WTC11 (cell line): ENCODE measurements around the gene DHCR7. TPM values are rescaled to one million over a fixed set of nuclear protein-coding genes. Genes with fewer than 3 reads are reported as not detected.

Source experiments
- ATAC-seq: fragments of 200-7000 bp; cut with Tn5 transposase; 2 replicates; pipeline ENCODE4 v1.10.0; 2021; ENCODE audit warnings: mild to moderate bottlenecking, moderate library complexity
- CTCF ChIA-PET: fragments of 300-600 bp; sonication (Branson Sonifier 250); formaldehyde crosslinking; loops from one replicate; lab custom pipeline; 2021; ENCODE audit warnings: antibody characterized with exemption; lab: Charles Lee
- POLR2A ChIA-PET: fragments of 350-600 bp; sonication (Branson Sonifier 250); formaldehyde crosslinking; loops from one replicate; lab custom pipeline; 2021; ENCODE audit warnings: antibody characterized with exemption; lab: Charles Lee
- DNase-seq: peaks from one replicate; pipeline ENCODE4 v3.0.0; 2021; ENCODE audit warnings: low spot score
- H3K27ac Mint-ChIP-seq: 2 replicates; pipeline ENCODE4 v1.8.0; 2021; ENCODE audit warnings: mixed read lengths
- H3K27me3 Mint-ChIP-seq: 2 replicates; pipeline ENCODE4 v1.8.0; 2021; ENCODE audit warnings: low read depth, mild to moderate bottlenecking, moderate library complexity, mixed read lengths
- H3K36me3 Mint-ChIP-seq: 2 replicates; pipeline ENCODE4 v1.8.0; 2021; ENCODE audit warnings: mixed read lengths
- H3K4me1 Mint-ChIP-seq: 2 replicates; pipeline ENCODE4 v1.8.0; 2022; ENCODE audit warnings: mixed read lengths
- H3K4me3 Mint-ChIP-seq: 2 replicates; pipeline ENCODE4 v1.8.0; 2021; ENCODE audit warnings: mild to moderate bottlenecking, moderate library complexity, mixed read lengths
- H3K9me3 Mint-ChIP-seq: 2 replicates; pipeline ENCODE4 v1.8.0; 2021; ENCODE audit warnings: mixed read lengths
- CREB1 ChIP-seq: sonication (generic); formaldehyde crosslinking; IDR thresholded peaks from 2 replicates; pipeline ENCODE4 v1.8.0; 2023; ENCODE audit warnings: mild to moderate bottlenecking, missing genetic modification reagents
- FOXJ3 ChIP-seq: sonication (generic); formaldehyde crosslinking; IDR thresholded peaks from 2 replicates; pipeline ENCODE4 v1.9.0; 2021; ENCODE audit warnings: missing genetic modification reagents, mild to moderate bottlenecking, borderline replicate concordance
- GTF2I ChIP-seq: fragments of 250-450 bp; sonication (Bioruptor Pico); conservative IDR thresholded peaks from 2 replicates; pipeline ENCODE4 v1.4.0; 2021; ENCODE audit warnings: mild to moderate bottlenecking
- HMGA2 ChIP-seq: fragments of 250-450 bp; sonication (Bioruptor Pico); IDR thresholded peaks from 2 replicates; pipeline ENCODE4 v1.4.0; 2021; ENCODE audit warnings: mild to moderate bottlenecking, moderate library complexity
- IRF2 ChIP-seq: sonication (generic); formaldehyde crosslinking; IDR thresholded peaks from 2 replicates; pipeline ENCODE4 v1.8.0; 2022; ENCODE audit warnings: low read depth, missing genetic modification reagents, borderline replicate concordance
- JUN ChIP-seq: sonication (generic); formaldehyde crosslinking; IDR thresholded peaks from 2 replicates; pipeline ENCODE4 v1.8.0; 2023; ENCODE audit warnings: mild to moderate bottlenecking, missing genetic modification reagents
- NFATC4 ChIP-seq: fragments of 250-450 bp; sonication (Bioruptor Pico); IDR thresholded peaks from 2 replicates; pipeline ENCODE4 v1.9.0; 2021; ENCODE audit warnings: mild to moderate bottlenecking
- NR2C2 ChIP-seq: sonication (generic); formaldehyde crosslinking; IDR thresholded peaks from 2 replicates; pipeline ENCODE4 v1.8.0; 2022; ENCODE audit warnings: mild to moderate bottlenecking, missing genetic modification reagents
- RORB ChIP-seq: fragments of 250-450 bp; sonication (Bioruptor Pico); IDR thresholded peaks from 2 replicates; pipeline ENCODE4 v1.9.0; 2021; ENCODE audit warnings: mild to moderate bottlenecking
- TCF7 ChIP-seq: sonication (generic); formaldehyde crosslinking; IDR thresholded peaks from 2 replicates; pipeline ENCODE4 v1.8.0; 2022; ENCODE audit warnings: mild to moderate bottlenecking, low read depth, missing genetic modification reagents, moderate library complexity
- TP53 ChIP-seq: sonication (generic); formaldehyde crosslinking; IDR thresholded peaks from 2 replicates; pipeline ENCODE4 v1.8.1; 2023; ENCODE audit warnings: mild to moderate bottlenecking, missing genetic modification reagents
- ZNF263 ChIP-seq: sonication (generic); formaldehyde crosslinking; IDR thresholded peaks from 2 replicates; pipeline ENCODE4 v1.8.1; 2022; ENCODE audit warnings: low read depth, mild to moderate bottlenecking, moderate library complexity, missing genetic modification reagents
- total RNA-seq: library from RNA; stranded (reverse); gene quantifications from 3 replicates; pipeline ENCODE4 v1.2.3, GENCODE V29; 2021
- TF ChIP-seq, protein P1 (sequence below): fragments of 250-450 bp; sonication (Bioruptor Pico); IDR thresholded peaks from 2 replicates; pipeline ENCODE4 v1.8.0; 2021; ENCODE audit warnings: mild to moderate bottlenecking
- TF ChIP-seq, protein P2 (sequence below): sonication (generic); formaldehyde crosslinking; IDR thresholded peaks from 2 replicates; pipeline ENCODE4 v1.8.0; 2022; ENCODE audit warnings: mild to moderate bottlenecking, missing genetic modification reagents
- TF ChIP-seq, protein P3 (sequence below): fragments of 250-450 bp; sonication (Bioruptor Pico); conservative IDR thresholded peaks from 2 replicates; pipeline ENCODE4 v1.9.0; 2021; ENCODE audit warnings: mild to moderate bottlenecking
- TF ChIP-seq, protein P4 (sequence below): sonication (generic); formaldehyde crosslinking; IDR thresholded peaks from 2 replicates; pipeline ENCODE4 v1.8.0; 2022; ENCODE audit warnings: missing genetic modification reagents
- TF ChIP-seq, protein P5 (sequence below): sonication (generic); formaldehyde crosslinking; IDR thresholded peaks from 2 replicates; pipeline ENCODE4 v1.8.1; 2022; ENCODE audit warnings: mild to moderate bottlenecking, moderate library complexity, missing genetic modification reagents
- TF ChIP-seq, protein P6 (sequence below): sonication (generic); formaldehyde crosslinking; IDR thresholded peaks from 2 replicates; pipeline ENCODE4 v1.8.0; 2023; ENCODE audit warnings: missing genetic modification reagents
- TF ChIP-seq, protein P7 (sequence below): sonication (generic); formaldehyde crosslinking; IDR thresholded peaks from 2 replicates; pipeline ENCODE4 v1.8.1; 2022; ENCODE audit warnings: low read depth, missing genetic modification reagents, borderline replicate concordance

The DHCR7 gene
- total RNA-seq, 1 experiment from 2014 or later = 104 TPM

DNA sequence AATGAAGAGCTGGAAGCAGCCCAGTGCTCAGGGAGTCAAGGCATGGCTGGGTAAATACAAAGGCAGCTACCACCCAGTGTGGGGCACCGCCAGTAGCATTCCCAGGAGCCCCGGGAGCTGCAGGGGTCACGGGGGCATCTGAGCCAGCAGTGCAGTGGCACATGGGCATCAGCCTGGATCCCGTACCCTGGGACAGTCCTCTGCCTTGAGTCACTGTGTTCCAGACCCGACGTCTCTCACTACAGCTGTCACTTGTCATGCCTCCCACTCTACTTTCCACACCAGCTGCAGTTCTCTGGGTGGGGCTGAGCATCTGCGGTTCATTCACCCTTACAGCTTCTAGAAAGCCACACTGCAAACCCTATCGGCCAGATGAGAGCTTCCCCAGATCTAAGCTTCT, 29.6 kb downstream of the DHCR7 start (continued):
- TF ChIP-seq, protein P1, sequence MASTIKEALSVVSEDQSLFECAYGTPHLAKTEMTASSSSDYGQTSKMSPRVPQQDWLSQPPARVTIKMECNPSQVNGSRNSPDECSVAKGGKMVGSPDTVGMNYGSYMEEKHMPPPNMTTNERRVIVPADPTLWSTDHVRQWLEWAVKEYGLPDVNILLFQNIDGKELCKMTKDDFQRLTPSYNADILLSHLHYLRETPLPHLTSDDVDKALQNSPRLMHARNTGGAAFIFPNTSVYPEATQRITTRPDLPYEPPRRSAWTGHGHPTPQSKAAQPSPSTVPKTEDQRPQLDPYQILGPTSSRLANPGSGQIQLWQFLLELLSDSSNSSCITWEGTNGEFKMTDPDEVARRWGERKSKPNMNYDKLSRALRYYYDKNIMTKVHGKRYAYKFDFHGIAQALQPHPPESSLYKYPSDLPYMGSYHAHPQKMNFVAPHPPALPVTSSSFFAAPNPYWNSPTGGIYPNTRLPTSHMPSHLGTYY (CRISPR knock-in tag) = no peak
- TF ChIP-seq, protein P2, sequence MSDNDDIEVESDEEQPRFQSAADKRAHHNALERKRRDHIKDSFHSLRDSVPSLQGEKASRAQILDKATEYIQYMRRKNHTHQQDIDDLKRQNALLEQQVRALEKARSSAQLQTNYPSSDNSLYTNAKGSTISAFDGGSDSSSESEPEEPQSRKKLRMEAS = no peak
- TF ChIP-seq NFATC4 (CRISPR knock-in tag) = no peak
- TF ChIP-seq, protein P3, sequence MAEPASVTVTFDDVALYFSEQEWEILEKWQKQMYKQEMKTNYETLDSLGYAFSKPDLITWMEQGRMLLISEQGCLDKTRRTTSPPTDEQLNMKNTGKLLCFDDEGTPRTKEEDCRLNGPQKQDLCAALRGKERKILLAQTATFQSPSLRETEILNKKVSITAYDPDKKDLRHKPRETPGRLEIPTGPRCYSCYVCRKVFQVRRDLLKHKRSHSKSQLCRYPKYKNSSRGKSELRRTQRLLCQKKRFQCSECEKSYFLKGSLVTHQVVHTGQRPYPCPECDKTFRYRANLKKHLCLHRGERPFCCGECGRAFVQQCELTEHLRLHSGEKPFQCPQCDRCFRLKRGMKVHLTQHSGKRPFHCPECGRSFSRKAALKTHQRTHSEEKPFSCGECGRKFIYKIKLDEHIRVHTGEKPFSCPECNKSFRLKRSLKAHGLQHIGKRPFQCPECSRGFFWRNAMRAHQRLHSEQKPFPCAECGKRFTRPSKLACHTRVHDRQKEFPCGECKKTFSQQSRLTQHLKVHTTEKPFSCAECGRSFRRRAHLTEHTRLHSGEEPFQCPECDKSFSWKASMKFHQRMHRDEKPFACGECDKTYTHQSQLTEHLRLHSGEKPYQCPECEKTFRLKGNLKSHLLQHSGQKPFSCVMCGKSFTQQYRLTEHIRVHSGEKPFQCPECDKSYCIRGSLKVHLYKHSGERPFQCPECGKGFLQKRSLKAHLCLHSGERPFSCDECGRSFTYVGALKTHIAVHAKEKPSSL (CRISPR knock-in tag) = no peak
- TF ChIP-seq, all 79 proteins: peak for 0

DNA sequence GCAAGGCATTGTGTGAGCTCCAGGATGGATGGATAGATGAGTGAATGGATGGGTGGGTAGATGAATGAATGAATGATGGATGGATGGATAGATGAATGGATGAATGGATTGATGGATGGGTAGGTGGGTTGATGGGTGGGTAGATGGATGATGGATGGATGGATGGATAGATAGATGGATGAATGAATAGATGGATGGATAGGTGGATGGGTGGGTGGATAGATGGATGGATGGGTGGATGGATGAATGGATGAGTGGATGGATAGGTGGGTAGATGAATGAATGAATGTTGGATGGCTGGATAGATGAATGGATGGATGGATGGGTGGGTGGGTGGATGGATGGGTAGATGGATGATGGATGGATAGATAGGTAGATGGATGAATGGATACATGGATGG, 33.5 kb downstream of the DHCR7 start:
- Mint-ChIP-seq H3K36me3 (no peaks in the 10 kb centered on the region), H3K4me1 (no peaks in the 10 kb centered on the region), H3K4me3 (no peak overlapping the region), H3K27ac (no peak overlapping the region), H3K9me3 (peaks cover 21% of the 10 kb centered on the region), H3K27me3 (peaks cover 6% of the 10 kb centered on the region)
- ChIA-PET CTCF (no interaction called here), POLR2A (no interaction called here)
- ATAC-seq (no peak), DNase-seq (no peak)
- TF ChIP-seq IRF2 (CRISPR knock-in tag) (no peak), FOXJ3 (CRISPR knock-in tag) (no peak), CREB1 (no peak), NFATC4 (CRISPR knock-in tag) (no peak), TP53 (CRISPR knock-in tag) (no peak), NR2C2 (CRISPR knock-in tag) (no peak), ZNF263 (CRISPR knock-in tag) (no peak), GTF2I (CRISPR knock-in tag) (no peak), TCF7 (CRISPR knock-in tag) (no peak), JUN (no peak)
- TF ChIP-seq, protein P4, sequence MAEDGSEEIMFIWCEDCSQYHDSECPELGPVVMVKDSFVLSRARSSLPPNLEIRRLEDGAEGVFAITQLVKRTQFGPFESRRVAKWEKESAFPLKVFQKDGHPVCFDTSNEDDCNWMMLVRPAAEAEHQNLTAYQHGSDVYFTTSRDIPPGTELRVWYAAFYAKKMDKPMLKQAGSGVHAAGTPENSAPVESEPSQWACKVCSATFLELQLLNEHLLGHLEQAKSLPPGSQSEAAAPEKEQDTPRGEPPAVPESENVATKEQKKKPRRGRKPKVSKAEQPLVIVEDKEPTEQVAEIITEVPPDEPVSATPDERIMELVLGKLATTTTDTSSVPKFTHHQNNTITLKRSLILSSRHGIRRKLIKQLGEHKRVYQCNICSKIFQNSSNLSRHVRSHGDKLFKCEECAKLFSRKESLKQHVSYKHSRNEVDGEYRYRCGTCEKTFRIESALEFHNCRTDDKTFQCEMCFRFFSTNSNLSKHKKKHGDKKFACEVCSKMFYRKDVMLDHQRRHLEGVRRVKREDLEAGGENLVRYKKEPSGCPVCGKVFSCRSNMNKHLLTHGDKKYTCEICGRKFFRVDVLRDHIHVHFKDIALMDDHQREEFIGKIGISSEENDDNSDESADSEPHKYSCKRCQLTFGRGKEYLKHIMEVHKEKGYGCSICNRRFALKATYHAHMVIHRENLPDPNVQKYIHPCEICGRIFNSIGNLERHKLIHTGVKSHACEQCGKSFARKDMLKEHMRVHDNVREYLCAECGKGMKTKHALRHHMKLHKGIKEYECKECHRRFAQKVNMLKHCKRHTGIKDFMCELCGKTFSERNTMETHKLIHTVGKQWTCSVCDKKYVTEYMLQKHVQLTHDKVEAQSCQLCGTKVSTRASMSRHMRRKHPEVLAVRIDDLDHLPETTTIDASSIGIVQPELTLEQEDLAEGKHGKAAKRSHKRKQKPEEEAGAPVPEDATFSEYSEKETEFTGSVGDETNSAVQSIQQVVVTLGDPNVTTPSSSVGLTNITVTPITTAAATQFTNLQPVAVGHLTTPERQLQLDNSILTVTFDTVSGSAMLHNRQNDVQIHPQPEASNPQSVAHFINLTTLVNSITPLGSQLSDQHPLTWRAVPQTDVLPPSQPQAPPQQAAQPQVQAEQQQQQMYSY (CRISPR knock-in tag) = no peak
- TF ChIP-seq, protein P5, sequence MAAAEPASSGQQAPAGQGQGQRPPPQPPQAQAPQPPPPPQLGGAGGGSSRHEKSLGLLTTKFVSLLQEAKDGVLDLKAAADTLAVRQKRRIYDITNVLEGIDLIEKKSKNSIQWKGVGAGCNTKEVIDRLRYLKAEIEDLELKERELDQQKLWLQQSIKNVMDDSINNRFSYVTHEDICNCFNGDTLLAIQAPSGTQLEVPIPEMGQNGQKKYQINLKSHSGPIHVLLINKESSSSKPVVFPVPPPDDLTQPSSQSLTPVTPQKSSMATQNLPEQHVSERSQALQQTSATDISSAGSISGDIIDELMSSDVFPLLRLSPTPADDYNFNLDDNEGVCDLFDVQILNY (CRISPR knock-in tag) = no peak
- TF ChIP-seq, all 79 proteins: peak for 0

DNA sequence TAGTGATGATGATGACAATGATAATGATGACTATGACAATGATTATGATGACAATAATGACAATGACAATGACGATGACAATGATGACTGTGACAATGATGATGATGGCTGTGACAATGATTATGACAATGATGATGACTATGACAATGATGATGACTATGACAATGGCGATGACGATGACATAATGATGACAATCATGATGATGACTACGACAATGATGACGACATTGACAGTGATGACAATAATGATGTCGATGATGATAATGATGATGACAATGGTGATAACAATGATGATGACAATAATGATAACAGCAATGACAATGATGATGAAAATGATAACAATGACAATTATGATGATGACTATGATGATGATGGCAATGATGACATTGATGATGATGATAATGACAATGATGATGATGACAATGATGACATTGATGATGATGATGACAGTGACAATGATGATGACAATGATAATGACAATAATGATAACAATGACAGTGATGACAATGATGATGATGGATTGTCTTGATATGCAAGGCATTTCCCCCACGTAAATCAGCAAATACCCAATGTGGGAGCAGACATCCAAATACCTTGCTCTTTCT, 37.7 kb downstream of the DHCR7 start:
- Mint-ChIP-seq H3K4me1 (no peaks in the 10 kb centered on the region), H3K27ac (no peak overlapping the region), H3K4me3 (no peak overlapping the region), H3K36me3 (no peaks in the 10 kb centered on the region), H3K9me3 (peaks cover 21% of the 10 kb centered on the region), H3K27me3 (peaks cover 7% of the 10 kb centered on the region; the same call in 1 of the 2 replicates)
- CTCF ChIA-PET = no interaction called here
- POLR2A ChIA-PET = no interaction called here
- DNase-seq (no peak), ATAC-seq (no peak)
- TF ChIP-seq, protein P6, sequence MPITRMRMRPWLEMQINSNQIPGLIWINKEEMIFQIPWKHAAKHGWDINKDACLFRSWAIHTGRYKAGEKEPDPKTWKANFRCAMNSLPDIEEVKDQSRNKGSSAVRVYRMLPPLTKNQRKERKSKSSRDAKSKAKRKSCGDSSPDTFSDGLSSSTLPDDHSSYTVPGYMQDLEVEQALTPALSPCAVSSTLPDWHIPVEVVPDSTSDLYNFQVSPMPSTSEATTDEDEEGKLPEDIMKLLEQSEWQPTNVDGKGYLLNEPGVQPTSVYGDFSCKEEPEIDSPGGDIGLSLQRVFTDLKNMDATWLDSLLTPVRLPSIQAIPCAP (CRISPR knock-in tag) = no peak
- TF ChIP-seq RORB (CRISPR knock-in tag) = no peak
- TF ChIP-seq, protein P4 (CRISPR knock-in tag) = no peak
- TF ChIP-seq HMGA2 (CRISPR knock-in tag) = no peak
- TF ChIP-seq, protein P7, sequence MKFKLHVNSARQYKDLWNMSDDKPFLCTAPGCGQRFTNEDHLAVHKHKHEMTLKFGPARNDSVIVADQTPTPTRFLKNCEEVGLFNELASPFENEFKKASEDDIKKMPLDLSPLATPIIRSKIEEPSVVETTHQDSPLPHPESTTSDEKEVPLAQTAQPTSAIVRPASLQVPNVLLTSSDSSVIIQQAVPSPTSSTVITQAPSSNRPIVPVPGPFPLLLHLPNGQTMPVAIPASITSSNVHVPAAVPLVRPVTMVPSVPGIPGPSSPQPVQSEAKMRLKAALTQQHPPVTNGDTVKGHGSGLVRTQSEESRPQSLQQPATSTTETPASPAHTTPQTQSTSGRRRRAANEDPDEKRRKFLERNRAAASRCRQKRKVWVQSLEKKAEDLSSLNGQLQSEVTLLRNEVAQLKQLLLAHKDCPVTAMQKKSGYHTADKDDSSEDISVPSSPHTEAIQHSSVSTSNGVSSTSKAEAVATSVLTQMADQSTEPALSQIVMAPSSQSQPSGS (CRISPR knock-in tag) = no peak
